Parathyroid adenoma (tissue), 2 donors: Measurements from ENCODE around the gene GPC5.

Experiments
- H2AFZ ChIP-seq: fragments of 300-600 bp; sonication (generic); one replicate; pipeline ENCODE4 v1.7.0; 2017; ENCODE audit warnings: antibody characterized with exemption, mild to moderate bottlenecking
- H3K27ac ChIP-seq: fragments of 300-600 bp; sonication (generic); one replicate; pipeline ENCODE4 v1.7.0; 2017
- H3K27me3 ChIP-seq: fragments of 300-600 bp; sonication (generic); one replicate; pipeline ENCODE4 v1.7.0; 2017; ENCODE audit warnings: low read length; ENCODE audit not compliant: control insufficient read depth, insufficient read depth
- H3K36me3 ChIP-seq: fragments of 300-600 bp; sonication (generic); one replicate; pipeline ENCODE4 v1.7.0; 2017; ENCODE audit warnings: low read length; ENCODE audit not compliant: control insufficient read depth, insufficient read depth
- H3K4me1 ChIP-seq: fragments of 300-600 bp; sonication (generic); one replicate; pipeline ENCODE4 v1.7.0; 2017; ENCODE audit warnings: control low read depth
- H3K4me2 ChIP-seq: fragments of 300-600 bp; sonication (generic); one replicate; pipeline ENCODE4 v1.7.0; 2017; ENCODE audit warnings: low read length
- H3K4me3 ChIP-seq: fragments of 300-600 bp; sonication (generic); one replicate; pipeline ENCODE4 v1.7.0; 2017; ENCODE audit warnings: low read depth, low read length
- H3K79me2 ChIP-seq: fragments of 300-600 bp; sonication (generic); one replicate; pipeline ENCODE4 v1.7.0; 2017; ENCODE audit warnings: control low read depth
- H3K9ac ChIP-seq: fragments of 300-600 bp; sonication (generic); one replicate; pipeline ENCODE4 v1.7.0; 2017; ENCODE audit warnings: mild to moderate bottlenecking
- H3K9me3 ChIP-seq: fragments of 300-600 bp; sonication (generic); one replicate; pipeline ENCODE4 v1.7.0; 2017; ENCODE audit warnings: low read length; ENCODE audit not compliant: control insufficient read depth
- TF ChIP-seq, protein P1 (sequence below): fragments of 300-600 bp; sonication (generic); IDR thresholded peaks from one replicate; pipeline ENCODE4 v1.7.0; 2017; ENCODE audit warnings: antibody characterized with exemption, mild to moderate bottlenecking
- donor health status: primary hyperparathyroidism.

The GPC5 gene

DNA sequence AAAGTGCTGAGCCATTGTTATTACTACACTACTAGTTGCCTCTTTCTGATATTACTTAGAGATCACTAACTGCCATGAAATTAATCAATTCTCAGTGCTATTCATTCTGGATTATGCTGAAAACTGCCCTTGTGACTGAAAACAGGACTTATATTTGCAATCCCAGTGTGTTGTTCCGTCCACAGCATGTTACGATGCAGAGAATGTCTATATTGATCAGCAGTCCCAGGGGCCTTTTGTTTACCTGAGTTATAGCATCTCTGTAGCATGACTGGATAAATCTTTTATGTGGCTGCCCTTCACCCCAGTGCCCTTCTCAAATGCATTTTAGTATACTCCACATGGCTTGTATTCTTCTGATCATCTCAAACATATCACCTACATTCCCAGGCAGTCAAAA lies 251.0 kb downstream of the GPC5 start:
- no peaks in the 10 kb centered on the region for H3K36me3 ChIP-seq
- H3K4me3 ChIP-seq: no peak overlapping the region
- TF ChIP-seq, protein P1, sequence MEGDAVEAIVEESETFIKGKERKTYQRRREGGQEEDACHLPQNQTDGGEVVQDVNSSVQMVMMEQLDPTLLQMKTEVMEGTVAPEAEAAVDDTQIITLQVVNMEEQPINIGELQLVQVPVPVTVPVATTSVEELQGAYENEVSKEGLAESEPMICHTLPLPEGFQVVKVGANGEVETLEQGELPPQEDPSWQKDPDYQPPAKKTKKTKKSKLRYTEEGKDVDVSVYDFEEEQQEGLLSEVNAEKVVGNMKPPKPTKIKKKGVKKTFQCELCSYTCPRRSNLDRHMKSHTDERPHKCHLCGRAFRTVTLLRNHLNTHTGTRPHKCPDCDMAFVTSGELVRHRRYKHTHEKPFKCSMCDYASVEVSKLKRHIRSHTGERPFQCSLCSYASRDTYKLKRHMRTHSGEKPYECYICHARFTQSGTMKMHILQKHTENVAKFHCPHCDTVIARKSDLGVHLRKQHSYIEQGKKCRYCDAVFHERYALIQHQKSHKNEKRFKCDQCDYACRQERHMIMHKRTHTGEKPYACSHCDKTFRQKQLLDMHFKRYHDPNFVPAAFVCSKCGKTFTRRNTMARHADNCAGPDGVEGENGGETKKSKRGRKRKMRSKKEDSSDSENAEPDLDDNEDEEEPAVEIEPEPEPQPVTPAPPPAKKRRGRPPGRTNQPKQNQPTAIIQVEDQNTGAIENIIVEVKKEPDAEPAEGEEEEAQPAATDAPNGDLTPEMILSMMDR: no peak

DNA sequence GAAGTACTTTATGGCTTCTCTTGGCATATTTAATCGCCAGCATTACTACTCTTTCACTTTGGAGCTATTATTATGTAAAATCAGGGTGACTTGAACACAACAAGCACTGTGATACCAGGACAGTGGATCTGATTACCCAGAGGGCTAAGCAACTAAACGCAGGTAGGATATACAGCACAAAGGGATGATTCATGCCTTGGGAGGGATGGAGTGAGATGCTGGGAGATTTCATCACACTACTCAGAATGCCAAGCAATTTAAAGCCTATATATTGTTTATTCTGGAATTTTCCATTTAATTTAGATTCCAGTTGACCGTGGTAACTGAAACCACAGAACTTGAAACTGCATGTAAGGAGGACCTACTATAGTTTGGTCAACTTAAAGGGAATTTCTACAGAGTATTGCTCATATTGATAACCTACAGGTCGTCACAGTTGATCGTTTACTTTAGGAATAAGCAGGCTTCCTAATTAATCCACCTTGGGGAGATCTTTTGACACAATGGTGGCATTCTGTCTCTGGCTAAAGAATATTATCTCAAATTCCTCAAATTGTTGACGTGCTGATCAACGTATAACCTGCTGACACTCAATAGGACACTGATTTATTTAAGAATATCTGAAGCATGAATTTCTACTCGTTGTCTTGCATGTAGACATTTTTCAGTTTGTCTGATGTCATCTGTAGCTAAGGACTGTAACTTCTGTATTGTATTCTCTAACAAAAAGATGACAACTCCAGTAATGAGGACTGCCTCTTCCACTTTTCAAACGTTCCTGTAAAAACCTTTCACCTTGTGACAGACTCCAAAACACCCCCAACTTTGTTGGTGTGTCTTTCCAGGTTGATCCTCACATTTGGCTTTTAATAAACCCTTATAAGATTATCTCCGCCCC lies 254.2 kb downstream of the GPC5 start:
- H2AFZ ChIP-seq: no peak overlapping the region
- TF ChIP-seq, protein P1: no peak
- no peak overlapping the region for H3K4me3 ChIP-seq
- no peaks in the 10 kb centered on the region for H3K4me1 ChIP-seq
- H3K27me3 ChIP-seq: no peaks in the 10 kb centered on the region
- no peak overlapping the region for H3K27ac ChIP-seq
- no peaks in the 10 kb centered on the region for H3K79me2 ChIP-seq
- no peak overlapping the region for H3K4me2 ChIP-seq
- H3K9ac ChIP-seq: no peak overlapping the region
- no peaks in the 10 kb centered on the region for H3K36me3 ChIP-seq
- no peaks in the 10 kb centered on the region for H3K9me3 ChIP-seq

More for the DNA sequence above, 251.0 kb downstream of the GPC5 start:
- no peaks in the 10 kb centered on the region for H3K79me2 ChIP-seq
- H2AFZ ChIP-seq: no peak overlapping the region
- H3K9me3 ChIP-seq: no peaks in the 10 kb centered on the region
- no peaks in the 10 kb centered on the region for H3K4me1 ChIP-seq
- no peak overlapping the region for H3K27ac ChIP-seq
- no peak overlapping the region for H3K4me2 ChIP-seq
- H3K9ac ChIP-seq: no peak overlapping the region
- H3K27me3 ChIP-seq: no peaks in the 10 kb centered on the region

DNA sequence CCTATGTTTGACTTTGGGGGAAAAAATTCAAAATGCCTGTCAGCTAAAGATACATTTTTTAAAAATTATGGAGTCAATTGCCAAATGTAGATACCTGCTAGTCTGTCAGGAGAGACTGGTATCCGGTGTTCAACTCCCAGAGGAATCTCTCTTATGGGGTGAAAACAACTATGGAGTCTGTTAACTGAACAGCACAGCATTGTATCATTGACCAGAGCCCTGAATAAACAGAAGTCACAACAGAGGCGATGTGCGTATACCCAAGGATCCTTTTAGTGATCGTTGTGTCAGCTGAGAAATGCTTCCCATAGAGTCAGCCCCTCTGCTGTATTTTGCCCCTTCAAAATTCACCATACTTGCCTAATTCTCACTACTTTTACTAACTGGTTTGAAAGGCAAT lies 257.3 kb downstream of the GPC5 start:
- TF ChIP-seq, protein P1: no peak
- Histone ChIP-seq H3K79me2 (no peaks in the 10 kb centered on the region), H3K9ac (no peak overlapping the region), H3K36me3 (no peaks in the 10 kb centered on the region), H3K4me3 (no peak overlapping the region), H3K9me3 (no peaks in the 10 kb centered on the region), H3K4me2 (no peak overlapping the region), H3K4me1 (no peaks in the 10 kb centered on the region), H2AFZ (no peak overlapping the region), H3K27me3 (no peaks in the 10 kb centered on the region), H3K27ac (no peak overlapping the region)

DNA sequence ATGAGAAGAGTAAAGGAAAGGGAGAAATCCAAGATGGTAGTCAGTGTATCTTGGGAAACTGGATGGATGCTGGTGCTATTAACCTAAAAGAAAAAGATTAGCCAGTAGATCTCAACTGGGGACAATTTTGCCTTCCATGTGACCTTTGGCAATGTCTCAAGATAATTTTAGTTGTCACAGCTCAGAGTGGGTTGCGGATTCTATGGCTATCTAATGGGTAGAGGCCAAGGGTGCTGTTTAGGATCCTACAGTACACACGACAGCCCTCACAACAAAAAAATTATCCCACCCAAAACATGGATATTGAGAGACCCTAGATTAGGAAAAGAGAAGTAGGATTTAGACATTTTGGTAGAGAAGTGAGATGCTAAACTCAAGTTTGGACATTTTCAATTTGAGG lies 258.9 kb downstream of the GPC5 start:
- Histone ChIP-seq H3K4me3 (no peak overlapping the region), H3K9ac (no peak overlapping the region), H3K9me3 (no peaks in the 10 kb centered on the region), H3K4me2 (no peak overlapping the region), H3K79me2 (no peaks in the 10 kb centered on the region), H3K4me1 (no peaks in the 10 kb centered on the region), H2AFZ (no peak overlapping the region), H3K27me3 (no peaks in the 10 kb centered on the region), H3K27ac (no peak overlapping the region), H3K36me3 (no peaks in the 10 kb centered on the region)
- TF ChIP-seq, protein P1: no peak
